Measurements from ENCODE around the gene PTPRK. TPM values are rescaled to one million over a fixed set of nuclear protein-coding genes. Genes with fewer than 3 reads are reported as not detected.

The PTPRK gene
- total RNA-seq, 1 donor from 2014 or later: 1.9 TPM

DNA sequence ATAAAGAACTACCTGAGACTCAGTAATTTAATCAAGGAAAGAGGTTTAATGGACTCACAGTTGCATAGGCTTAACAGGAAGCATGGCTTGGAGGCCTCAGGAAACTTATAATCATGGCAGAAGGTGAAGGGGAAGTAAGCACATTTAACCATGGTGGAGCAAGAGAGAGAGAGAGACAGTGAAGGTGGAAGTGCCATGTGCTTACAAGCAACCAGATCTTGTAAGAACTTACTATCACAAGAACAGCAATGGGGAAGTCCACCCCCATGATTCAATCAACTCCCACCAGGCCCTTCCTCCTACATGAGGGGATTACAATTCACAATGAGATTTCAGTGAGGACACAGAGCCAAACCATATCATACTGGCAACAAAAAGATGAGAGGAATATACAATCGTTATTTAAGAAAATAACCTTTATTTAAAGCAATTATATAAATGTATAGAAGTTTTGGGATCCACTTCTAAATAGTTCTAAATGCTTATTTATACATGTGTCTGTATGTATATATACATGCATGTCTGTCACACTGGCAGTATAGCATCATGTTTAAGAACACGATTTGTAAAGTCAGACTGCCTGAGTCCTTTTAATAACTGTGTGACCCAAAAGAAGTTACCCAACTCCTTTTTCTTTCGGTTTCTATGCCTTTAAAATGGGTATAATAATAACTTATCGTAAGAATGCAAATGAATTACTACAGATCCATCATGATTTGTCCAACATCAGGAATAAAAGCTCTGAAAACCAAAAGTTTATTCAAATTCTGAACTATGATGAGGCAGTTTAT is 363.9 kb downstream of the PTPRK start:
- intact Hi-C loops (cut with micrococcal nuclease): no loop called here

- intact Hi-C loops (cut with micrococcal nuclease): no loop called here
These were observed 364.6 kb downstream of the PTPRK start for GRCh38 chr6:128155826-128156225.

DNA sequence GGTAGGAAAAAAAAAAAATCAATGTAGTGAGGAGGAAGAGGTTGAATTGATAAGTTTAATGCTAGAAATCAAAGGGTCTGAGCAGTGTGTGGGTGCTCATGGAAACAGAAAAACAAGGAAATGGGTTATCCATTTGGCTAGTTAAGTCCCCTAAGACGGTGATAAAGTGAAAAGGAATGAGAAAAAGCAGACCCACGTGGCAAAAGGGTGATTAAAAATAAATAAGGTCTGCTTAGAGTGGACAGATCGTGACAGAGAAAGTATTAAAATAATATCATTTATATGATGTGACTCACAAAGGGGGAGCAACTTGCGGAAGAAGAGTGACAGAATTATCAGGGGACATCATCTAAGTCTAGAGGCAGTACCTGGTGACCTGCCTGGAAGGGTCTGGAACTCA is 367.8 kb downstream of the PTPRK start:
- intact Hi-C loops (cut with micrococcal nuclease): no loop called here

DNA sequence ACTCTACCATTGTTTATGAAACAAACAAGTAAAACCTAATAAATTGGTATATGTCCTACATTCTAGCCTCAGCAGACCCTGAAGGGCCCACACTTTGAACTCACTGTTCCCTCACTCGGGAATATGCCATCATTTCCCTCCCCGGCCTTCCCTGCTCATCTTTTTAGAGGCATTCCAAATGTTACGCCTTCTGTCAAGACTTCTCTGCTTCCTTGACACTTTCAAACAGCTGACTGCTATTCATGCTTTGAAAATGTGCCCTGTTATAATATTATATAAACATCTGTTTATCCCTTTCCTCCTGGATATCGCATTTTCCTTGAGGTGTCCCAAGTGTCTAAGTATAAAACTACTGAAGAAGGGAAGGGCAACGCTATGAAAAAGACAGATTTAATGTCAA is 370.0 kb downstream of the PTPRK start:
- intact Hi-C loops (cut with micrococcal nuclease): no loop called here

DNA sequence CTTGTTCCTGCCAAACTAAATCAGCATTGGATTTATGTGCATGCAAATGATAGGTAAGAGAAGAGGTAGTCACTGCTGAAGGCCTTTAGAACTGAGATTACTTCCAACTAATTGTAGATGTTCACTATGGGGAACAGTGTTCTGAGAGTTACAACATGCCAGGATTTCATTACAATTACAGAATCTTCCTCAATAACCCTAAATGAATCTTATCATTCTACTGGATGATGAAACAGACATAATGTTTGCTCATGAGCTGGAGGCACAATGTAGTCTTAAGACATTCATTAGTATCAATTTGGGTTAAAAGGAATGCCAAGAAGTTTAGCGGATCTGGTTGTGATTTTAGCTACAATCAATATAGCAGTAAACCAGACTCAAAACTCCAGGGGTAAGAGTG is 370.6 kb downstream of the PTPRK start:
- intact Hi-C loops (cut with micrococcal nuclease): no loop called here

GRCh38 chr6:128144320-128144719 is 376.1 kb downstream of the PTPRK start:
- intact Hi-C loops (cut with micrococcal nuclease): no loop called here

- intact Hi-C loops (cut with micrococcal nuclease): no loop called here
These were observed 378.5 kb downstream of the PTPRK start for GRCh38 chr6:128141932-128142331.

GRCh38 chr6:128139519-128139918 is 380.9 kb downstream of the PTPRK start:
- intact Hi-C loops (cut with micrococcal nuclease): no loop called here

GRCh38 chr6:128138694-128139093 is 381.7 kb downstream of the PTPRK start:
- intact Hi-C loops (cut with micrococcal nuclease): no loop called here

GRCh38 chr6:128135325-128135724 is 385.1 kb downstream of the PTPRK start:
- intact Hi-C loops (cut with micrococcal nuclease): no loop called here

DNA sequence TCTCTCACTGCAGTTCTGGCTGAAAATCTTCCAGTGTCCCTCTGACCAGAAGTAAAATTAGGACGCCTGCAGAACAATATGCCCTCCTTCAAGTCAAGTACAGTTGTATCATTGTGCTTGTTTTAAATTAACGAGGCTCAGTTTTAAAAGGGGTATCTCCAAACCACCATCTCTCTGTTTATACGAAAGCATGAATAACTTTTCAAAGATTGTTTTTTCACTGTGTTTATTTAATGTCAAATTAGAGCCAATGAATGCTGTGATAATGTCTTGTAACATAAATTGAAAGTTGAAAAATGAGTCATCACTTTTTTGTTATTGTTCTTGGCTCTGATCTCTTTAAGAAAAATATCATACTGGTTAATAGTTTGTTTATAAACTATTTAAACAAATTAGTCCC is 388.8 kb downstream of the PTPRK start:
- intact Hi-C loops (cut with micrococcal nuclease): no loop called here

- intact Hi-C loops (cut with micrococcal nuclease): no loop called here
These were observed 389.4 kb downstream of the PTPRK start for GRCh38 chr6:128131036-128131435.

DNA sequence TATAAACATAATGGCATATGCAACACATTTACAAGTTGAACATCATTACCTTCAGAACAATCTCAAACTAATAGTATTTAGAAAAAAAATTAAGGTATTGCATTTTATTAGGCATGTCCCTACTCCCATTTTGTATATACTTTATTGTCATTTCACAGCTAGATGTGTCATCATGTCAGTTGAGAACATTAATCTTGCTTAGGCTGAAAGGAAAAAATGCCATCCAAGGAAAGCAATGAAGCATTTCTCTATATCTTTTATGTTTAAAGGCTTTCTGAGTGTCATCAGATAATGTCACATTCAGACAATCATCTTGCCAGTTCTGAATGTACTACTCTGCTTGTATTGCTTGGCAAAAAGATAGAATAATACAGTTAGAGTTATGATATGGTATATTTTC is 390.7 kb downstream of the PTPRK start:
- intact Hi-C loops (cut with micrococcal nuclease): no loop called here

- intact Hi-C loops (cut with micrococcal nuclease): no loop called here
These were observed 392.7 kb downstream of the PTPRK start for GRCh38 chr6:128127650-128128049.

- intact Hi-C loops (cut with micrococcal nuclease): no loop called here
These were observed 395.7 kb downstream of the PTPRK start for GRCh38 chr6:128124713-128125112.

DNA sequence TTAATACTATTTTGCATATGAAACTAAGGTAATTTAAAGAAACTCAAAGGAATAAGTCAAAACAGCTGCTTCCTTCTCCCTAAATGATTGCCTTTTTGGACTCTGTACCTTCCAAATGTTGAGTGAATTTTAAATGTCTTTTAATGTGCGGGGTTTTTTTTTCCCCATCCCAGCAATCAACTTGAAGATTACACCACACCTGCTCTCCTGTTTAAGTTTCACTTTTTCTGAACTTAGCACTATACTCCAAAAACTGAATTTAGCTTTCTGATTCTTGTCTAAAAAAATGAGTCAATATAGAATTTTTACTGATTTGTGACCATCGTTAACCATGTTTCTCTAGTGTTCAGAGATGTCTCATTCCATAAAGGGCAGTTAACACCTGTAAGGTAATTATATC is 398.8 kb downstream of the PTPRK start:
- intact Hi-C loops (cut with micrococcal nuclease): no loop called here

GRCh38 chr6:128121190-128121589 is 399.2 kb downstream of the PTPRK start:
- intact Hi-C loops (cut with micrococcal nuclease): no loop called here

GRCh38 chr6:128118401-128118800 is 402.0 kb downstream of the PTPRK start:
- intact Hi-C loops (cut with micrococcal nuclease): loop anchor here (10.0 kb wide), 1 partner anchor 264 kb away; no protein-coding TSS in a partner anchor

DNA sequence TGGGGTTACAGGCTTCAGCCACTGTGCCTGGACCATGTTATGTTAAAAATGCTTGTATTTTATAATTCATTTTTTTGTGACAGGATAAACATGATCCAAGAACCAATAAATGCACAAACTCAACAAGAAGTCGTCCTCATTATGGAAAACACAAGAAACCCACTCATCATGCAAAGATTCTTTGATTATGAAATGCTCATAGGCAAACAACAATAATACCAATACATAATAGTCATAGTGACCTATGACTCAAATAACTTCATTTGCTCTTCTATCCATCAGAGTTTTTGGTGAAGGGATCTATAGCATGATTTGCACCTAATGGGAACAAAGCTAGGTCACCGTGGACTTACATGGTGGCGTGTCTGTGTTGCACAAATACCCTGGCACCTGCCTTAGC is 402.5 kb downstream of the PTPRK start:
- intact Hi-C loops (cut with micrococcal nuclease): loop anchor here (10.0 kb wide), 1 partner anchor 263 kb away; no protein-coding TSS in a partner anchor

GRCh38 chr6:128114164-128114563 is 406.2 kb downstream of the PTPRK start:
- intact Hi-C loops (cut with micrococcal nuclease): loop anchor here (10.0 kb wide), 1 partner anchor 259 kb away; no protein-coding TSS in a partner anchor

- intact Hi-C loops (cut with micrococcal nuclease): loop anchor here (10.0 kb wide), 1 partner anchor 258 kb away; no protein-coding TSS in a partner anchor
These were observed 407.9 kb downstream of the PTPRK start for GRCh38 chr6:128112494-128112893.

DNA sequence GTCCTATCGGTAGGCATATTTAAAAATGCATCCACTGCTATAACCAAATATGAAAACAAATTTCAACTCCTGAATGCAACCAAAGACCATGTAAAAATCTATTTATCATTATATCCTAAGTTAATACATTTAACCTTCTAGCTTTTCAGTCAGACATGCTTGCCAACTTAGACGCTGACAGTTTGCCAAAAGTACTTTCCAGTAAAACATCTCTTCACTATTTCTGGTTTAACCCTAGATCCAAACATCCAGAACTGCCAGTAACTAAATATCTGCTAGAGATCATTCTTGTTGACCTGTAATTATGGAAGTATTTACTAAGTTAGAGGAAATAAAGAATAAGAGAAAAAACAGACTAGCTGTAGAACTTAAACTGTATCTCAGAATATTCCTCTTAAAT is 409.3 kb downstream of the PTPRK start:
- intact Hi-C loops (cut with micrococcal nuclease): loop anchor here (10.0 kb wide), 1 partner anchor 256 kb away; no protein-coding TSS in a partner anchor

DNA sequence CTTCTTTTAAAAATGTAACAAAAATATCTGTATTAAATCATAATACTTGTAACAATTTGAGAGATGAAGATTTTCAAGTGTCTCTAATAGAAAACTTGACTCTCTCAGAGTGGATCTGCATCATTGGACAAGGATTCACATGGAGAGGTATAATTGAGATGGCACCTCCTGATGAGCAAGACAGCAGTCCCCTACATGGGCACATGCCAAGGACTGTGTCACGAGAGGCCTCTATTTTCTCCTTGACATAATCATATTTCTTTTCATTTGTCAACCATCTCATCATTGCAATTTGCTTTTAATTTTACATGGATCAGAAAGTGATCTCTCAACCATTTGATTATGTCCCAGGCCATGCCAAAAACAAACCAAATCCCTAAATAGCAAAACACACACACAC is 412.7 kb downstream of the PTPRK start:
- intact Hi-C loops (cut with micrococcal nuclease): no loop called here
